Effector memory CD4-positive, alpha-beta T cell (primary cell): ENCODE results near the gene WDFY4.

Source experiments
- DNase-seq, 3 donors: peaks; one replicate each; pipeline ENCODE4 v3.0.0-alpha.2; 2020
- H3K27ac ChIP-seq: 2 replicates; pipeline ENCODE4 v1.7.0; 2013; ENCODE audit warnings: mild to moderate bottlenecking, low read length, moderate library complexity; ENCODE audit not compliant: insufficient read depth, poor library complexity, severe bottlenecking
- H3K27me3 ChIP-seq: replicated peaks from 2 replicates; pipeline ENCODE4 v1.7.0; 2013; ENCODE audit warnings: mild to moderate bottlenecking, low read length; ENCODE audit not compliant: insufficient read depth, control insufficient read depth, poor library complexity, severe bottlenecking
- H3K36me3 ChIP-seq: 2 replicates; pipeline ENCODE4 v1.7.0; 2013; ENCODE audit warnings: mild to moderate bottlenecking, low read length, moderate library complexity; ENCODE audit not compliant: control insufficient read depth, insufficient read depth
- H3K4me1 ChIP-seq: 2 replicates; pipeline ENCODE4 v1.7.0; 2013; ENCODE audit warnings: low read length, mild to moderate bottlenecking; ENCODE audit not compliant: control insufficient read depth, insufficient read depth, poor library complexity, severe bottlenecking
- H3K4me3 ChIP-seq: 2 replicates; pipeline ENCODE4 v1.7.0; 2013; ENCODE audit warnings: low read length, low read depth, mild to moderate bottlenecking; ENCODE audit not compliant: insufficient read depth, poor library complexity, severe bottlenecking
- H3K9me3 ChIP-seq: 2 replicates; pipeline ENCODE4 v1.7.0; 2013; ENCODE audit warnings: mild to moderate bottlenecking, low read length, moderate library complexity; ENCODE audit not compliant: control insufficient read depth

WDFY4 gene

DNA sequence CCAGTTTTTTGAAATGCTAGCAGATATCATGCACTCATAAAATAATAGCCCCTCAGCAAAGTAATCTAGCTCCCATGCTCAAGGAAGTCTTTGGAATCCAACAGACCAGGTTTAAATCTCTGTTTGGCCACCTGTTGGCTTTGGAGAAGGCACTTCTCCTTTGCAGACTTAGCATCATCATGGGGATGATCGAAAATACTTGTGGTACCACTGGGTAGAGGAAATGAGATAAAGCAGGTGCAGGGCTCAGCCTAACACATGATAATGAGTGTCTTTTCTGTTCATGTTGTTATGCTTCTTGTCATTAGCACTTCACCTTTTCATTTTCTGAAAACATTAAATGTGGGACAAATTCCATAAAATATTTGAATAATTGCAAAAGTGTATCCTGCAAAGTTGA is 187.6 kb downstream of the WDFY4 start:
- H3K4me1 ChIP-seq: no peaks in the 10 kb centered on the region
- H3K36me3 ChIP-seq: no peaks in the 10 kb centered on the region
- H3K27me3 ChIP-seq: no peaks in the 10 kb centered on the region
- no peaks in the 10 kb centered on the region for H3K9me3 ChIP-seq
- H3K4me3 ChIP-seq: no peak overlapping the region
- no peak overlapping the region for H3K27ac ChIP-seq
- DNase-seq: no peak

DNA sequence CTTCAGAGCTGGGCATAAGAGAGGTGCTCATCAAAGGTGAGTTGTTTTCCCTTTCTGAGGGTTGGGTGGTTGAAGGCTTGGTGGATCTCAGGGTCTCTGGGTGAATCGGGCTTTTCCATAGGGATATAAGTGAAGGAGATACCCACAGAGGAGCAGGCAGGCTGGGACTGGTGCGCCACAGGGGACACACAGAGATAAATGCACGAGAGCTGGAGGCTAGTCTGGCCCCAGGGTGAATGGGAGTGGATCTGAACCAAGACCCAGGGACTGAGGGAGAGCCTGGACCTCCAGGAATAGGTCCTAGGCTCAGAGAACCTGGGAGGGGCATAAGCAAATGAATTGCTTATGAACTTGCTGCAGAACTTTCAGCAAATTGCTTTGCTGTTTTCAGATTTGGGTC is 193.4 kb downstream of the WDFY4 start:
- no peaks in the 10 kb centered on the region for H3K36me3 ChIP-seq
- H3K4me3 ChIP-seq: no peak overlapping the region
- no peak overlapping the region for H3K27ac ChIP-seq
- no peaks in the 10 kb centered on the region for H3K4me1 ChIP-seq
- no peaks in the 10 kb centered on the region for H3K27me3 ChIP-seq
- H3K9me3 ChIP-seq: no peaks in the 10 kb centered on the region
- no peak for DNase-seq

DNA sequence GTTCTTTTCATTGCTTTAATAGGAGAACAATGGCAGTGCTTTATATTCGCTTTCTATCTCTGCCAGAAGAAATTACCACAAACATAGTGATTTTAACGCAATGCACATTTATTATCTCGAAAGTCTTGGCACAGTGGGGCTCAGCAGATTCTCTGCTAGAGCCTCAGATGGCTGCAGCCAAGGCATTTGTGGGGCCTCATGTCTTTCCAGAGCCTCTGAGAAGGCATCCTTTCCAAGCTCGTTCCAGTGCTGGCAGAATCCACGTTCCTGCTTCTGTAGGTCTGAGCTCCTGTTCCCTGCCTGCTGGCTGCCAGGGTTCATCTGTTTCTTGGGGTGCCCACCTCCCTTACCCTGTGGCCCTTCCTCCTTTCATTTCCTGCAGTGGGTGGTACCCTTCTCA is 194.8 kb downstream of the WDFY4 start:
- DNase-seq: no peak
- H3K4me1 ChIP-seq: no peaks in the 10 kb centered on the region
- H3K9me3 ChIP-seq: no peaks in the 10 kb centered on the region
- H3K27ac ChIP-seq: no peak overlapping the region
- no peak overlapping the region for H3K4me3 ChIP-seq
- H3K36me3 ChIP-seq: no peaks in the 10 kb centered on the region
- H3K27me3 ChIP-seq: no peaks in the 10 kb centered on the region

DNA sequence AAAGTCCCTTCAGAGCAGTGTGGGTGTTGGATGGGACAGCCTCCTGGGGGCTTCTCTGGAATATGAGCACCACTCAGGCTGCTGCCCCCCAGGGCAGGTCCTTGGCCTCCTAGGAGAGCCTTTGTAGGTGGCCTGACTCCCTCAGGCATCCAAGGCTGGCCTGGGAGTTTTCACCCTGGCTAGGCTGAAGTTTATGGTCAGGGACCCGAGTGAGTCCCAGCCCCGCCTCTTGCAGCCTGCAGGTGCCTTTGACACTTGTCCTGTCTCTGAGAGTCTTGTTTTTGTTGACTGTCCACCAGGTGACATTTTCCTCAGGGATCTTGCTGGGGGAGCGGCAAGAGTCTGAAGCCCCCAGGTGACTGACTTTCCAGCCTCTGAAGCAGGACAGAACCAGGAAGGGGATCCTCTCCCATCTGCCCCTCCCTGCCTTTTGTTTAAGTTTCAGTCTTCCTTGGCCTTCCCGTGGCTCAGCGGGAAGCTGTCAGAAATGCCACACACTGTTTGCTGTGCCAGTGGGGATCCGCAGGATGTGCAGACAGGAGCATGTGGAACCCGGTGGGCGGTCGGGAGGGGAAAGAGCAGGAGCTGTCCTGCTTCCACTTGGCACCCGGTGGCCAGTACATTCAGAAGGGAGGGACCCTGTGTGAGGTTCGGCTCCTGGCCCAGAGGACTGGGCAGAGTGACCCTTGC is 195.5 kb downstream of the WDFY4 start:
- no peaks in the 10 kb centered on the region for H3K27me3 ChIP-seq
- no peaks in the 10 kb centered on the region for H3K4me1 ChIP-seq
- no peaks in the 10 kb centered on the region for H3K36me3 ChIP-seq
- no peak for DNase-seq
- H3K9me3 ChIP-seq: no peaks in the 10 kb centered on the region
- no peak overlapping the region for H3K27ac ChIP-seq
- H3K4me3 ChIP-seq: no peak overlapping the region

DNA sequence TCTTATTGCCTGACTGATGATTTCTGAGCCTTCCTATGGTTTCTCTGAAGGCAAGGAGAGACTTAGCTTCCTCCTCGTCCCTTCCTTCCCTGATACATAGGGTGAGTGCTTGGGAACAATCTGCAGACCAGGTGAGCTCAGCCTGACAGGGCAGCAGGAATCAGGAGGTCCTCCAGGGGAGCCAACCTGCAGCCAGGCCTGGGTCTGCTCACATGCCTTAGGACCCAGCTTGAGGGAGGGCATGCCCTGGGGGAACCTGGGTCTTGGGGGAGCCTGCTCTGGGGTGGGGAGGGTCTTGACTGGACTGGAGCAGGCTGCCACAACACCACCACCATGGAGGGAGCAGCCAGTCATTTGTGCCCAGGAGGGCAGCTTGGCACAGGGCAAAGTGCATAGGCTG is 197.3 kb downstream of the WDFY4 start:
- H3K36me3 ChIP-seq: no peaks in the 10 kb centered on the region
- DNase-seq: no peak
- no peaks in the 10 kb centered on the region for H3K27me3 ChIP-seq
- H3K4me1 ChIP-seq: no peaks in the 10 kb centered on the region
- no peak overlapping the region for H3K4me3 ChIP-seq
- H3K27ac ChIP-seq: no peak overlapping the region
- H3K9me3 ChIP-seq: no peaks in the 10 kb centered on the region

DNA sequence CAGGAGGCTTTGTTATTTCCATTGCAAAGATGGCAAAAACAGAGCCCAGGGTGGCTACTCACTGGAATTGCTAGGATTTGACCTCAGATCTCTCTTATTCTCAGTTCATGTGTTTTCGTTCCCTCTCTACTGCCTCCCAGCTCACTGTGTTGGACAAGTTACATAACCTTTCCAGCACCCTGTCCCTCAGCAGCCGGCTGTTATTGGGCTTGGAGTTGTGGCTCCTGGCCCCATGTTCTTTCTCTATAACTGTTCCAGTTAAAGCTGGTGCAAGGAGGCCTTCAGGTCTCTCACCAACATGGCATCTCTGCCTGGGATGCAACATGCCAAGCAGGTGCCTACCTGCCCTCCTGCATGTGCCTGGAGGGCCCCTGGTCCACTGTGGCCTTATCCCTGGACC is 198.2 kb downstream of the WDFY4 start:
- Histone ChIP-seq H3K36me3 (no peaks in the 10 kb centered on the region), H3K9me3 (no peaks in the 10 kb centered on the region), H3K4me1 (no peaks in the 10 kb centered on the region), H3K4me3 (no peak overlapping the region), H3K27ac (no peak overlapping the region), H3K27me3 (no peaks in the 10 kb centered on the region)
- DNase-seq: no peak

DNA sequence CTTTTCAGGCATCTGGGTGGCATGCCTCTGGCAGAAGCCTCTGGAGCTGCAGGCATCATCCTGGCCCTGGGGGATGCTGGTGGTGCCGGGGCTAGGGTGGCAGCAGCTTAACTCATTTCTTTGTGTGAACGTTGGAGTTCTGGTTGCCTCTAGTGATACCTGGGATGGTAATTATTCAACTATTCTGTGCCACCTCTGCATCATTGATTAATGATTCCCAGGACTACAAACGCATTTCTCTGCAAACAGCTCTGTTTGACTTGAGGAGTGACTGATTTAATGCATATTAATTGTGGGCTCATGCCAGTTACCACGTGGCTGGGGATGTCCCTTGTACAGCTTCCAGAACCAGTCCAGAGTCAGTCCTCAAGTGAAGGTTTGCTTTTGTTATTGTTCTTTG is 199.0 kb downstream of the WDFY4 start:
- no peaks in the 10 kb centered on the region for H3K27me3 ChIP-seq
- no peaks in the 10 kb centered on the region for H3K4me1 ChIP-seq
- H3K9me3 ChIP-seq: no peaks in the 10 kb centered on the region
- no peaks in the 10 kb centered on the region for H3K36me3 ChIP-seq
- no peak for DNase-seq
- no peak overlapping the region for H3K4me3 ChIP-seq
- H3K27ac ChIP-seq: no peak overlapping the region

DNA sequence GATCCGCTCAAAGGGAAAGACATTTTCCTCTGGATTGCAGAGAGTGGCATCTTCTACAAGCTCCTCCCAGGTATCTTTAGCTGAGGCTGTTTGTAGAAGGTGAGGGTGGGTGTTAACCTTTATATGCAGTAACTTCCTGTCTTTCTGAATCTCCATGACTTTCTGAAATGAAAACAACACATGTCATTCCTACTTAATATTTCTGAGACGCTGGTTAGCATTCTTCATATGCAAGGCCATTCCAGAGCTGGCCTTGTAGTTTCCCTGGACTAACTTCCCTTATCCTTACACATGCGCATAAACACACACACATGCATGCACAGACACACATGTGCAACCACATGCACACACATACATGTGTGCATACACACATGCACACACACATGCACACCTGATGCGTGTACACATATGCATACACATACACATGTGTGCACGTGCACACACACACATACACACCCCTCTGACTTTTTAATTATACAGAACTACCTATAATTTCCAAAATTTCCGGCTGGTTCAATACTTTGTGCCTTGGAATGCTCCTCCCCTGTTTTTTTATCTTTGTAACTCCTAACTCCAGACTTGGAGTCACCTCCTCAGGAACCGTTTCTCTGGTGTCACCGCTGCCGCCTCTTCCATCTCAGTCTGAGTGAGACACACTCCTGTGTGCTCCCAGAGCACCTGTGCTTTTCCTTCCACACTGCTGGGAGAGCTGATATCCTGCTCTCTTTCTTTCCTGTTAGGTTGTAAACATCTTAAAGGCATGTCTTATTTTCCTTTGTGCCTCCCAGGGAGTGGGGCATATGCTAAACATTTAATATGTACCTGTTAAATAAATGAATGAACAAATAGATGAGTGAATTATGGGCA is 199.7 kb downstream of the WDFY4 start:
- H3K27me3 ChIP-seq: no peaks in the 10 kb centered on the region
- H3K36me3 ChIP-seq: no peaks in the 10 kb centered on the region
- H3K4me3 ChIP-seq: no peak overlapping the region
- DNase-seq: no peak
- H3K27ac ChIP-seq: no peak overlapping the region
- H3K9me3 ChIP-seq: no peaks in the 10 kb centered on the region
- no peaks in the 10 kb centered on the region for H3K4me1 ChIP-seq

DNA sequence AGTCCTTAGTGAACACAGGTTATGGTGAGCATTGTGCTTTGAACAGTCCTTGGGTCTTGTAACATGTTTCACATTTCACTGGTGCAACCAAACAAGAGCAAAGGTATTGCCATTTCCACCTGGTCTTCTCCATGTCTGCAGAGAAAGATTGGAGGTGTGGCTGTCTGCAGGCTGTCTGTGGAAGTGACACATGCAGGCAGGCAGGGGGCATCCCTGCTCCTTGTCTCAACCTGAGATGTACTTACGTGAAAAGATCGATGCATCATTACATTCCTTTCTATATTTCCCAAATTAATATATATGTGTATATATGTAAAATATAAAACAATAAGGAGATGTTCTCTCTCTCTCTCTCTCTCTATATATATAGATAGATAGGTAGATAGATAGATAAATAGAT is 200.7 kb downstream of the WDFY4 start:
- H3K4me1 ChIP-seq: no peaks in the 10 kb centered on the region
- H3K36me3 ChIP-seq: no peaks in the 10 kb centered on the region
- no peak for DNase-seq
- no peak overlapping the region for H3K4me3 ChIP-seq
- no peaks in the 10 kb centered on the region for H3K9me3 ChIP-seq
- no peak overlapping the region for H3K27ac ChIP-seq
- H3K27me3 ChIP-seq: no peaks in the 10 kb centered on the region

DNA sequence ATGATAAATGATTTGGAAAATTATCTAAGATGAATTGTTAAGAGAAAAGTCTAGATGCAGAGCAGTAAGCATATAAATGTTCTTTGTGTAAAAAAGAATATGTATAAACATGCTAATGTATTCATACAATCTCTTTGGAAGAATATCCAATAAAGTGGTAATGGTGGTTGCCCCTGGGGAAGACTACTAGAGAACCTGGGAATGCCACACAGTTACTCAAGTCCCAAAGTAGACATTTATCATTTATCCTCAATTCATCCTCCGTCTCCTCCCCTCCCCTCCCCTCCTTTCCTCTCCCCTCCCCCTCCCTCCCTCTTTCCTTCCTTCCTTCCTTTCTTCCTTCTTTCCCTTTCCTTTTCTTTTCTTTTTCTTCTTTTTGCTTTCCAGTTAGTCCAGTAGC is 203.3 kb downstream of the WDFY4 start:
- DNase-seq: no peak
- Histone ChIP-seq H3K36me3 (no peaks in the 10 kb centered on the region), H3K9me3 (no peaks in the 10 kb centered on the region), H3K27me3 (no peaks in the 10 kb centered on the region), H3K27ac (no peak overlapping the region), H3K4me3 (no peak overlapping the region), H3K4me1 (no peaks in the 10 kb centered on the region)
